HUDEP-2 (cell line): Measurements from ENCODE around the gene ADAMTSL5.
A peak's percentile ranks its signal among the peaks of the same experiment; 100 is the strongest.

ENCODE experiments used
- DNase-seq, 76 experiments: peaks; one replicate each; lab custom pipeline; 2025; ENCODE audit not compliant: unreplicated experiment in 76 of 76; lab: John Stamatoyannopoulos, UW

The ADAMTSL5 gene

GRCh38 chr19:1497578-1498235 lies 15.1 kb downstream of the ADAMTSL5 start:
- no peak for DNase-seq

GRCh38 chr19:1496714-1497577 lies 15.9 kb downstream of the ADAMTSL5 start:
- no peak for DNase-seq

- DNase-seq = no peak
These were observed 16.8 kb downstream of the ADAMTSL5 start for GRCh38 chr19:1495799-1496713.

GRCh38 chr19:1495051-1495798 lies 17.6 kb downstream of the ADAMTSL5 start:
- DNase-seq = no peak

GRCh38 chr19:1494115-1494815 lies 18.6 kb downstream of the ADAMTSL5 start:
- peak in 7 of 76 experiments; percentile 13 to 38 (median 28) for DNase-seq

GRCh38 chr19:1492474-1493006 lies 20.3 kb downstream of the ADAMTSL5 start:
- peak in 5 of 76 experiments; percentile 16 to 41 (median 27) for DNase-seq

- peak in 1 of 76 experiments; percentile 32 for DNase-seq
These were observed 21.0 kb downstream of the ADAMTSL5 start for GRCh38 chr19:1491849-1492170.

- DNase-seq = no peak
These were observed 21.5 kb downstream of the ADAMTSL5 start, which contains the start of gene REEP6 for GRCh38 chr19:1491114-1491848. Gene REEP6, plus strand, starts transcription at chr19:1491181. Its CDS starts 89 bp downstream, at chr19:1491270.

GRCh38 chr19:1490311-1491113 lies 22.3 kb downstream of the ADAMTSL5 start, which contains the start of gene PCSK4:
Gene PCSK4, minus strand, starts transcription at chr19:1490350. Its CDS starts 4 bp downstream, at chr19:1490346.
- DNase-seq = peak; percentile 89 to 100 (median 100)

DNA sequence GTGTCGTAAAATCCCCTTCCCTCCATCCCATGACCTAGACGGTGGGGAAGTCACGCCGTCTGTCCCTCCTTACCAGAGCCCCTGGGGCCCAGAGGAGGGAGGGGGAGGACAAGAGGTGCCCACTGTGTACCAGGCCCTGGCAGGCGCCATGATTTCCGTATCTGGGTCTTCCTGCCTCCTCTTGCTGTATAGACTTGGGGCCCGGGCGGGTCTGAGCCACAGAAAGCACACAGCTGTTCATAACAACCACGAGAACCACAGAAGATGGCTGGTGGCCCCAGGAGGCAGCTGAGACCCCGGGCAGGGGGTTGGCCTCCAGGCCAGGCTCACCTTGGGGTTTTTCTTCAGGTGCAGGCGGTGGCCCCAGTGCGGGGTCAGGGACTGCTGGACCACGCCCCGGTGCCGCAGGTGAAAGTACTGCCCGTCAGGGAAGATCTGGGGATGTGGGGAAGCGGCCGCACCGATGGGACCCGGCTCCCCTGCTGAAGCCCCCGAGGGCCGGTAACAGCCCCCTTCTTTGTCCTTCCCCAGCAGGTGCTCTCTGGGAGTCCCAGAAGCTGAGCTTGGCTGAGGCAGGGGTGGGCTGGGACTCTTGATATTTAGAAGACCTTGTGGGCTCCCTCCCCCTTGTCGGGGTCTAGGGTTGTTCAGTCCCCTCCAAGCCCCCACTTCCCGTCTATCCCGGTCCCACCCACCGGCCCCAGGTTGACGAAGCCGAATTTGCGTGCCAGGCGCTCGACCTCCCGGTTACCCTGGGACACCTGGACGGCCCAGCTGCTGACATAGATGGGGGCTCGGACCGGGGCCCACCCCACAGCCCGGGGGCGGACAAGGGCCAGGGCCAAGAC lies 23.1 kb downstream of the ADAMTSL5 start:
- no peak for DNase-seq

DNA sequence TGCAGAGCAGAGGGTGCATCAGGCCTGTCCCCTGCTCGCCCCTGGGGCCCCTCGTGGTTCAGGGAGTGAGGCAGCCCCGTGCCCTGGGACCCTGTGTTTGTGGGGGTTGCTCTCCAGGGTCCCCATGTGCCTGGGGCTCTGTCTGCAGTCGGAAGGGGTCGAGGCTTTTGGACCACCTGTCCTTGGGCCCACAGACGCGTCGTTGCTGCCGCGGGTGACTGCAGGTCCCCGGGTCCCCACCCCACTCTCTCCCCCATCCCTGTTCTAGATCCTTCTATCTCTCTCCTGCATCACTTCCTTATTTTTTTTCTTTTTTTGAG lies 24.6 kb downstream of the ADAMTSL5 start:
- DNase-seq = no peak

DNA sequence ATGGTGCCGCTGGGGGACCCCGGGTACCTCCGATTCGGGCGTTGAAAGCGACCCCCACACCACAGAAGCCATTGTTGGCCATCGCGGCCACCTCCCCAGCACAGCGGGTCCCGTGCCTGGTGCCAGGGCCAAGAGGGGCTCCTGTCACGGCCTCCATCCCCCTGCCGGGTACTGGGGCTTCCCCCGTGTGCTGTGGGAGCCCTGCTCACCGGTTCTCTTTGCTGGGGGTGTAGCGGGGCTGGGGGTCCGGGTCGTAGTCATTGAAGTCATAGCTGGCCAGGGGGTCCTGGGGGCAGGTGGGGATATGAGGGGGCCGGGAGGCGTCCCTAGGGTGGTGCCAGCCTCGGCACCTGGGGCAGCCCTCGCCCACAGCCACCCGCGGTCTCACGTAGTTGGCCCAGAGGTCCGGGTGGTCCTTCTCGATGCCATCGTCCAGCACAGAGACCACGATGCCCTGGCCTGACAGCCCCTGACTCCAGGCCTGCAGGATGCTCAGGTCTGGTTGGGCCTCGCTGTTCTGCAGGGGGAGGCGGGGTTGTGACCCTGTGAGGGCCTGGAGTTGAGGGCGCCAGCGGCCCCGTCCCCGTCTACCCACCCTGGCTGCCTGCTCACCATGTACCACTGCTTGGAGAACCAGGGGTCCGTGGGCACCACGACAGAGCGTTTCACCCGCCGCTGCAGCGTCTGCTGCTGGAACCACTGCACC lies 25.1 kb downstream of the ADAMTSL5 start:
- DNase-seq = no peak

DNA sequence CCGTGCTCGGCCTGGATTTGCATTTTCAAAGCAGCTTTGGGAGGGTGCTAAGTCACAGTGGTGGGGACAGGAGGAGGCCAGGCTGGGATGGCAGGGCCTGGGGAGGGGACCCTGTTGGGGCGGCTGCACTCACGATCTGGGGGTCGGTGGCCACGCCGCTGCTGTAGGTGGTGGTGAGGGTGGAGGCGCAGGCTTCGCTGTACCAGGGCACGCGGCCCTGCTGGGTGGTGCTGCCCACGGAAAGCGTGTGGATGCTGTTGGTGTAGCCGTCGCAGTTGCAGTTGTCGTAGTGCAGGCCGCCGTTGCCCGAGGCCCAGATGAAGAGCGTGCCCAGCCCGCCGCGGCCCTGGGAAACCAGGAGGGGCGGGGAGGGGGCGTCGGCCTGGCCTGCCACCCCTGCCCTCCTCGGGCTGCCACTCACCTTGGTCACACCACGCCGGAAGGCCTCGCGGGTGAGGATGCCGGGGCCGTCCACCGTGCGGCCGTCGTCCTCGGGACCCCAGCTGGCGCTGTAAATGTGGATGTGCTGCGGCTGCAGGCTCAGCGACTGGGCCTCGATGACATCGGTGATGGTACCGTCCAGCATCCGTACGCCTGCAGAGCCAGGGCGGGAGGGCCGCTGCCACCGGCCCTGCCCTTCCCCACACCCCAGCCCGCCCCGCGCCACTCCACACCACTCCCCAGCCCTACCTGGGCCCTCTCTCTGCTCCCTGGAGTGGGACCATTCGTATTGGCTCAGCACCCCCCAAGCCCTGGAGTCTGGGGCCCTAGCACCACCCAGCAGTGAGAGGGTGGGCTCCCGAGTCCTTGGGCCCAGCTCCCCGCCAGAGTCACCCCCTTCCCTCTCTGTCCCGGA lies 25.9 kb downstream of the ADAMTSL5 start:
- no peak for DNase-seq

DNA sequence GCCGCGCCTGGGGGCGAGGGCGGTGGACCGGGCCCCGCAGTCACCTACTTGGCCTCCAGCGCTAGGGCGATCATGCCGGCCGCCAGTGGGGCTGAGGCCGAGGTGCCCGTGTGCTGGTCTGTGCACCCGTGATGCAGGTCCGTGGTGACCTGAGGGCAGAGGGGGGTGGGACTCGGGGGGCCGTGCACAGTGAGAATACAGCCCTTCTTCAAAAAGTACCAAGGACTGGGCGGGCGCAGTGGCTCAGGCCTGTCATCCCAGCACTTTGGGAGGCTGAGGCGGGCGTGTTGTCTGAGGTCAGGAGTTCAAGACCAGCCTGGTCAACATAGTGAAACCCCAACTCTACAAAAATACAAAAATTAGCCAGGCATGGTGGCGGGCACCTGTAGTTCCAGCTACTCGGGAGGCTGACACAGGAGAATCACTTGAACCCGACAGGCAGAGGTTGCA lies 28.8 kb downstream of the ADAMTSL5 start:
- DNase-seq = no peak
